ENCODE data around the gene CMTM3. TPM values are rescaled to one million over a fixed set of nuclear protein-coding genes. Genes with fewer than 3 reads are reported as not detected.

The CMTM3 gene
- total and polyA plus RNA-seq, 2 of the 4 experiments (the other 2 are of a cell fraction), result 4.5 to 35.5 TPM

- TF ChIP-seq MAFK (IDR thresholded peaks at IDR 0.05; ENCODE audit: low read depth, low read length) (no peak), CEBPB (IDR thresholded peaks at IDR 0.05; ENCODE audit: low read depth, low read length) (no peak), POLR2A (IDR thresholded peaks at IDR 0.05; ENCODE audit: low read depth, low read length) (no peak)
Observed at GRCh38 chr16:66578651-66579531, 25.6 kb upstream of the CMTM3 start, which contains the start of gene CMTM2 (continued).

- dilution Hi-C loops (cut with HindIII; ENCODE audit: low sequenced_read_pairs, unreplicated experiment), result no loop called here
- peak; percentile 87 for DNase-seq
- H3K14ac ChIP-seq (replicated peaks; ENCODE audit: low read depth, low read length), result 0 out of 2 replicates have a peak overlapping the region, but pooled peaks have one; percentile 4
Observed at GRCh38 chr16:66580605-66581209, 23.8 kb upstream of the CMTM3 start.

More at GRCh38 chr16:66580605-66581209, 23.8 kb upstream of the CMTM3 start:
- Histone ChIP-seq H3K4me3 (ENCODE audit: insufficient read depth, low read depth, low read length) (no peak overlapping the region), H2AFZ (replicated peaks; ENCODE audit: low read length, poor library complexity) (peak overlapping the region; percentile 15), H3K23ac (ENCODE audit: low read depth, low read length) (no peak overlapping the region), H3K9me3 (ENCODE audit: control insufficient read depth, insufficient read depth, low read length) (no peaks in the 10 kb centered on the region), H4K5ac (ENCODE audit: low read depth, low read length) (no peak overlapping the region), H4K8ac (ENCODE audit: low read depth in 2 of 2, low read length in 2 of 2) (peak overlapping the region in 1 of 2 experiments; percentile 25; a peak in 1 of 4 replicates), H3K36me3 (ENCODE audit: control insufficient read depth, insufficient read depth, low read length) (no peaks in the 10 kb centered on the region), H3K4ac (ENCODE audit: low read depth, low read length) (peak overlapping the region; percentile 8; the same call in 1 of the 2 replicates), H4K91ac (ENCODE audit: insufficient read depth, low read depth, low read length) (no peak overlapping the region), H2BK15ac (ENCODE audit: low read depth, low read length) (peak overlapping the region; percentile 35; the same call in 1 of the 3 replicates), H3K56ac (ENCODE audit: extremely low read depth, insufficient read depth, low read length) (no peak overlapping the region), H2BK120ac (ENCODE audit: low read depth, low read length) (no peak overlapping the region), H2BK20ac (ENCODE audit: low read depth, low read length) (peak overlapping the region; percentile 41; the same call in 1 of the 2 replicates), H2AK5ac (ENCODE audit: low read depth, low read length) (peak overlapping the region; percentile 26; the same call in 1 of the 2 replicates), H3K27me3 (ENCODE audit: control insufficient read depth, insufficient read depth, low read length) (peaks cover 16% of the 10 kb centered on the region), H3K4me2 (ENCODE audit: low read depth, low read length) (peak overlapping the region; percentile 9; the same call in 1 of the 2 replicates), H3K4me1 (ENCODE audit: control insufficient read depth, insufficient read depth, low read length) (peaks cover 17% of the 10 kb centered on the region), H4K20me1 (ENCODE audit: insufficient read depth, low read length) (no peaks in the 10 kb centered on the region; the same call in 1 of the 2 replicates), H3K9me1 (ENCODE audit: insufficient read depth, low read length) (no peaks in the 10 kb centered on the region; the same call in 1 of the 2 replicates), H3K9ac (ENCODE audit: low read depth, low read length) (no peak overlapping the region), H3K18ac (ENCODE audit: low read depth, low read length) (no peak overlapping the region), H2BK5ac (ENCODE audit: low read depth, low read length, poor library complexity, severe bottlenecking) (no peak overlapping the region), H3K79me1 (ENCODE audit: low read depth in 1 of 2, low read length in 2 of 2) (no peaks in the 10 kb centered on the region), H3K27ac (ENCODE audit: insufficient read depth, low read length) (no peak overlapping the region), H2AK9ac (replicated peaks; ENCODE audit: low read depth, low read length, poor library complexity) (peak overlapping the region; percentile 11)
- no CpG with 5 or more reads among the region's 4 CpGs for WGBS, 2 experiments (ENCODE audit: extremely low coverage in 2 of 2, insufficient read length in 1 of 2)
- in situ Hi-C loops (cut with MboI; ENCODE audit: low sequenced_read_pairs) (no loop called here), intact Hi-C loops (cut with micrococcal nuclease) (no loop called here)
- TF ChIP-seq SMC3 (IDR thresholded peaks at IDR 0.05; ENCODE audit: low read depth, low read length) (peak; percentile 17; the same call in 1 of the 2 replicates), MXI1 (IDR thresholded peaks at IDR 0.05; ENCODE audit: borderline replicate concordance, low read depth, low read length) (no peak), NFE2L2 (IDR thresholded peaks at IDR 0.05; ENCODE audit: low read depth, low read length) (no peak), RFX5 (IDR thresholded peaks at IDR 0.05; ENCODE audit: low read depth, low read length) (no peak), CHD1 (IDR thresholded peaks at IDR 0.05; ENCODE audit: low read depth, low read length) (no peak), CTCF (conservative IDR thresholded peaks at IDR 0.05; ENCODE audit: low read depth, low read length) (peak; percentile 47), CEBPB (IDR thresholded peaks at IDR 0.05; ENCODE audit: low read depth, low read length) (peak; percentile 83), RCOR1 (IDR thresholded peaks at IDR 0.05; ENCODE audit: insufficient replicate concordance, low read length) (no peak), RAD21 (IDR thresholded peaks at IDR 0.05; ENCODE audit: low read length) (peak; percentile 42)
- ATAC-seq (ENCODE audit: low read depth), result peak; percentile 95
- ChIA-PET CTCF (interaction anchor here (1.3 kb wide), 1 partner anchor 11 kb away, joined by 6 read pairs; no protein-coding TSS in a partner anchor), POLR2A (ENCODE audit: unreplicated experiment) (interaction anchor here (1.6 kb wide), 1 partner anchor 29 kb away, joined by 8 read pairs; the partner anchor contains the start of gene CKLF)
- no TSS peak for BruUV-seq (replicated peaks)
